RCC 7860 (cell line): ENCODE results near the gene MMAB.

Experiments
- DNase-seq: peaks from one replicate; pipeline ENCODE4 v3.0.0-alpha.2; 2015; ENCODE audit warnings: low spot score
- FAIRE-seq: peaks from 2 replicates; lab custom pipeline; 2012; peaks lifted over from hg19 to GRCh38; lab: Jason Lieb, UNC

The MMAB gene

DNA sequence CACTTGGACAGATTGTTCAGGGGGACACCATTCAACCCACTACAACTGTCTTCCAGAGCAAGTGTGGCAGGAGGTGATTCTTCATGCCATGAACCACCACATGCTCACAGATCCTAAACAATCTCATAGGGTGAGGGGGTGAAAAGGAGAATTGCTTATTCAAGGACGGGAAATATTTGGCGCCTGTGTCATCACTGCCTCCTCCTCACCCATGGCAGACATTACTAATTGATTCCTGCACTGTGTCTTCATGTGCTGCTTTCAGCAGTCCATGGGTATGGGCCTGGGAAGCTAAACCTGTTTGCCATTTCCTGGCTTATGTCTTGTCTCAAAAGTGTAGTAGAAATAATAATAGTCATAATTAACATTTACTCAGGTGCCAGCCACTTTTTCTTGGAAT, 31.3 kb downstream of the MMAB start:
- FAIRE-seq (no peak), DNase-seq (peak; percentile 63)

DNA sequence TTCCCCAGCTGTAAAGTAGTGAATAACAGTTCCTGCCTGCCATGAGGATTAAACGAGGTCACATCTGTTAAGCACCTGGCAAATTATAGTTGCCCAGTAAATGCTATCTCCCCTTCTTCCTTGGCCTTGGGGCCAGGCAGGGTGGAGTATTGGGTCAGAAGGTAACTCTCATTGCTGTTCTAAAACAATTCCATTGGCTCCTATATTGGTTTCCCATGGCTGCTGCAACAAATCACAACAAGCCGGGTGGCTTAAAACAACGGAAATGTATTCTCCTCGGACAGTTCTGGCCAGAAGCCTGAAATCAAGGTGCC, 31.9 kb downstream of the MMAB start:
- DNase-seq (no peak), FAIRE-seq (no peak)

DNA sequence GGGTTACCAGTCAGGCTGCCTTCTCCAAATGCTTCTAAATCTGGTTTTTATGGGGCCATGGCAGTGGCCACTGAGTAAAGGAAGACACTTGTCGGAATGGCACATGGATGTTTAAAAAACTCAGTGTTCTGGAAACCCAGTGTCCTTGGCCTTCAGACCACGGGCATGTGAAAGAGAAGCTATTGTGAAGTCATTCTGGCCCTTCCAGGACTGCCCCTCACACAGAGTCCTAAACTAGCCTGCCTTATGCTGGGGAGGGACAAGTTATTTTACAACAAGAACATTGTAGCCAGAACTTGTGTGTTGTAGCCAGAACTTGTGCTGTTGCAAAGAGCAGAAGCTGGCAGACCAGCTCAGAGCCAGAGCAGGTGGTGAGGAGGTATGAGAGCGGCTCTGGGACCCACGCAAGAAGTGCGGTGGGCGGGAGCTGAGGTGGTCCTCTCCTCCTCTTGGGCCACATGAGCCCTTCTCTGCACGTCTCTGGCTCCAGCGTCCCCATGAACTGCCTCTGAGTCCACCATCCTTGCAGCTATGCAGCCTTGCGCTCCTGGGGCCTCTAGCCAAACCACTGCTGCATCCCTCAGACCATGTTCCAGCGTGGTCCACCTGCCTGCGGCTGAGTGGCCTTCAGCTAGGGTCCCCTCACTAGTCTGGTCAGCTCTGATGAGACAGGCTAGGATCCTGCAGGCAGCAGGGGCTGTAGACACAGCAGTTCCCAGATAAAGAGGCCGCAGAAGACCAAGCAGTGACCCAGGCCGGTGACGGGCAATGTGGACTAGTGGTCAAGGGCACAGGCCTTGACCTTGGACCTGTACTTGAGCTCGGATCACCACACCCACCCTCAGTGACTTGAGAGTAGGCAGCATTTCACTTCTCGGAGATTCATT, 32.5 kb downstream of the MMAB start:
- no peak for FAIRE-seq
- DNase-seq = no peak

- peak; percentile 45 for FAIRE-seq
- peak; percentile 61 for DNase-seq
Observed at GRCh38 chr12:109539508-109539907, 33.8 kb downstream of the MMAB start.

- DNase-seq (no peak), FAIRE-seq (no peak)
Observed at GRCh38 chr12:109538191-109538863, 35.0 kb downstream of the MMAB start.

DNA sequence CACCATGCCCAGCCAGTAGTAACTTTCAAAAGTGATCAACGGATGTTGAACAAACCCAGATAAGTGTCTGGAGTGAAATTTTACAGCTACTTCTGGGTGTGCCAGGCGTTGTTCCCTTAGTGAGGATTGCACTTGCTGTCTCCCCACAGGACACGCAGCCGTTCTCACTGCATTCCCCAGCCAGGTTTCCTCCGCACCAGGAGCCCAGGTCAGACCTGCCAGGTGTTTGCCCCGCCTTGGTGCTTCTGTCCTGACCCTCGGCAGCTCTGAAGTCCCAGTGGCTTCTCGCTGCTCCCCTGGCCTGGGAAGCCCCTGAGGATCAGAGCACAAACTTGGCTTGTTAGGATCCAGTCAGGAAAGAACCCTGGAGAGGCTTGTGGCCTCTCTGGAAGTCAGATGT, 36.2 kb downstream of the MMAB start:
- DNase-seq (no peak), FAIRE-seq (no peak)

DNA sequence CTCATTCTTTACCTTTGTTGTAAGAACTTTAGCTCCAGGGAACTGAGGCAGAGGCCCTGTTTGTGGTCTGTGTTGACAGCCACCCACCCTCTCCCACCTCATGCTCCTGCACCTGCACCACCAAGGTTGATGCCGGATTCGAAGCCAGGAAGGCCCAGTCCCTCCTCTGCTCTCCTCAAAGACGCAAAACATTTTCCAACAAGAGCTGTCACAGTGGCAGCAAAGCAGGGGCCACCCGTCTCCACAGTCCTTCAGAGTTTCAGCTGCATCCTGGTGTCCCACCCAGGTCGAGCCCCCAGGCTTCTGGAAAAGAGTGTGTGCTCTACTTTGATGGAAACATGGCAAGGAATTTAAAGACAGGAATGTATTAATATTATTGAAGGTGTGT, 37.4 kb downstream of the MMAB start:
- no peak for DNase-seq
- no peak for FAIRE-seq

GRCh38 chr12:109535231-109535862, 38.0 kb downstream of the MMAB start:
- DNase-seq = no peak
- FAIRE-seq = no peak

- FAIRE-seq = no peak
- no peak for DNase-seq
Observed at GRCh38 chr12:109534456-109534855, 38.8 kb downstream of the MMAB start.

DNA sequence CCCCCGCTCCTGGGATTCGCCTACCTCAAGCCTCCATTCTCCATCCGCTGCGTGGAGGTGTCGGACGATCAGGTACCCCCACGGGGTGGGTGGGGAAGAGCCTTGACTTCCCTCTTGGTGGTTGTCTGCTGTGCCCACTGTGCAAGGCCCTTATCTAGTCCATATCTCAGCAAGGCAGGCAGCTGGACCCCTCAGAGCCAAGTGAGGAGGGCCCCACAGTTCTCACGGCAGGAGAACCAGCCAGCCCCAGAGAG, 39.9 kb downstream of the MMAB start:
- DNase-seq (no peak), FAIRE-seq (no peak)

- FAIRE-seq = no peak
Observed at GRCh38 chr12:109532721-109533486, 40.4 kb downstream of the MMAB start.

GRCh38 chr12:109531411-109531810, 41.9 kb downstream of the MMAB start:
- FAIRE-seq = no peak
- no peak for DNase-seq

More at GRCh38 chr12:109532721-109533486, 40.4 kb downstream of the MMAB start:
- DNase-seq = no peak

DNA sequence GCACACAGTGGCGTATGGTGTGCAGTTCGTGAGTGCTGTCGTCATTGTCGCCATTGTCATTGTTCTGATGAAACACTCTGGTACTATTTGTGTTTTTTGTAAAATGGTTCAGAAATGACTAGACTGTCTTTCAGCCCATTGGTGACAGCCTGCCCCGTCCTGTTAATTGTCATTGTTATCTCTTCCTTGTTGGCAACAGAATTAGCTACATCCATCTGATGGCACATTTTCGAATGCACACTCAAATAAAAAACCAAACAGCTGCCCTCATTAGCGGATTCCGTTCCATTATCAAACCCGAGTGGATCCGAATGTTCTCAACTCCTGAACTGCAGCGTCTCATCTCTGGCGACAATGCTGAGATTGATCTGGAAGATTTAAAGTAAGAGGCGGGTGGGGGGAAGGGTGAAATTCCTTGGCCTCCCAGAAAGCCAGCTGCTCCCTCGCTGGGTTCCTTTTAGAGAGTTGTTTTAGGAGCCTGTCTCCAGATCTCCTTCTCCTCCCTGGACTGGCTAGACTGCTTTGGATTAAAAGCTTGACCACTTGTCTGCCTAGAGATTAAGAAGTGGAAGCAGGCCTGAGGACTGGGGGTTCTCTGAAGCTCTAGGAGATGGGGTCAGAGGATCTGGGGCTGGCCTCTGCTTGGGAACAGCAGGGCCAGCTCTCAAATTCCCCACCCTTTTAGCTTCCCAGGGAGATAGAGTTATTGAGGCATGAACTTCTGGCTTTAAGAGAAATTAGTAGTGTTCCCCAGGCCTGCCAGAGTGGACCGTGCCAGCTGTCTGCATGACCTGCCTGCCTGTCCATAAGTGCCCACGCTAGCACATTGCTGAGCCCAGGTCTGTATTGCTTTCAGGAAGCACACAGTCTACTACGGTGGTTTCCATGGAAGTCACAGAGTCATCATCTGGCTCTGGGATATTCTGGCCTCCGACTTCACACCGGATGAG, 43.3 kb downstream of the MMAB start:
- FAIRE-seq (no peak), DNase-seq (no peak)

GRCh38 chr12:109527489-109528123, 45.7 kb downstream of the MMAB start:
- FAIRE-seq (no peak), DNase-seq (no peak)

- DNase-seq = no peak
- no peak for FAIRE-seq
Observed at GRCh38 chr12:109525279-109525585, 48.1 kb downstream of the MMAB start.

DNA sequence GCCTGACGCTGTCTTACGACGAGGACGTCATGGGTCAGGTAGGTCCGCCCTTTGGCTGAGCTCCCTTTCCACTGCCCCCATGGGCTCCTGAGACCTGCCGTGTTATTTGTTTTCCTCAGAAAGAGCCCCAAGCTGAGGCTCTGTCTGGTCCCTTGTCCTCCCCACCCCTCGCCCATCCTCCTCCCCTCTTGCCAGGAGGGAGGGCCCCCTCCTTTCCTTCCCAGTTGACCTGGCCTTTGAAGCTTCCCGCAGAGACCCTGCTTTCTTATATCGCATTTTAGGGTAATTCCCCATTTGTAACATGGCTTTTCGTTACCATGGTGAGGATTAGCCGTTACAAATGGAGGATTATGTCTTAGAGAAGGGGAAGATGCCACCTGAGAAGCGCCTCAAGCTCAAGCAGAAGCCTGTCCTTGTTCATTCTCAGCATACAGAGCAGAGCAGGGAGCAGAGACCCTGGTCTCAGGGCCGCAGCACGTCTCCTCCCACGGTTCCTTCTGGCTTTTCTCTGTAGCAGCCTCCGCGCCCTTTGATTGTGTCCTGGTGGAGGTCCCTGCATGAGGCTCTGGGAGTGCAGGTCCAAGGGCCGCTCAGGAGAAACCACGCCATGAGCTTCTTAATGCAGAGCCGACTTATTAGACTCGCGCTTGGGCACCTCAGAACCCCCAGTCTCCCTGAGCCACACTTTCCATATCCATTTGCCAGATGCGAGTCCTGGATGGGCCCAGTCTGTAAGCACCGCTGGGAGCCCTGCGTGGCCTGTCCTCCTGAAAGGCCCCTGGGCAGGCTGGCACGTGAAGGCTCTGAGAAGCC, 48.6 kb downstream of the MMAB start:
- FAIRE-seq (no peak), DNase-seq (no peak)

DNA sequence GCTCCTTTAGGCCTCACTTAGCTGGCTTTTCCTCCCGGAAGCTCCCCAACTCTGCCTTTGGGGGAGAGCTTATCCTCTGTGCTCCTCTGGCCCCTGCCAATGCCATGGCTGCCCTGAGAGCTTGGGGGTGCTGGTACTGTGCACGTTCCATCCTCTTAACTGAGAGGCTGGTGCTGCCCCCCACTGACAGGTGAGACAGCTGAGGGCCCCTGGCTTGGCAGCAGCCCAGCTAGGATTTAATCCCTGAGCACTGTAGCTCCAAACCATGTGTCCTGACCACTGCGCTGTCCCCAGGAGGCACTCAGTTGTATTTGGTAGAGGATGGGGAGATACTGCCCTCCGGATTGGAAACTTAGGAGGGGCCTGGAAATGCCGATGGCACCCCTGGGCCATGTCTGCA, 49.8 kb downstream of the MMAB start:
- DNase-seq (no peak), FAIRE-seq (no peak)

DNA sequence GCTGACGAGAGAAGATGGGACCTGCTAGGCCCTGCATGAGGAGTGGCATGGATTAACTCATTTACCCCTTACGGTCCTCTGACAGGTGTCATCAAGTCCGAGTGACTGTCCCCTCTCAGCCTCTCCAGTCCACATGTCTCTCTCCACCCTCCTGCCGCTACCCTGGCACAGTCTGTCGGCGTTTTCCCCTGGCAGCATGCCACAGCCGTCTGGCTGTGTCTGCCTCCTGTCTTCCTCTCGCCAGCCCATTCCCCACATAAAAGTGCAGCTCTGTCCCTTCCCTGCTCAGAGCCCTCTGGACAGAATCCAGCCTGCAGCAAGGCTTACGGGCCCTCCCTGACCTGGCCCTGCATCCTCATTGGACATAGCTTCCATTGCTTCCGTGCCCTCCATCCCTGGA, 50.2 kb downstream of the MMAB start:
- FAIRE-seq = no peak
- DNase-seq = no peak

DNA sequence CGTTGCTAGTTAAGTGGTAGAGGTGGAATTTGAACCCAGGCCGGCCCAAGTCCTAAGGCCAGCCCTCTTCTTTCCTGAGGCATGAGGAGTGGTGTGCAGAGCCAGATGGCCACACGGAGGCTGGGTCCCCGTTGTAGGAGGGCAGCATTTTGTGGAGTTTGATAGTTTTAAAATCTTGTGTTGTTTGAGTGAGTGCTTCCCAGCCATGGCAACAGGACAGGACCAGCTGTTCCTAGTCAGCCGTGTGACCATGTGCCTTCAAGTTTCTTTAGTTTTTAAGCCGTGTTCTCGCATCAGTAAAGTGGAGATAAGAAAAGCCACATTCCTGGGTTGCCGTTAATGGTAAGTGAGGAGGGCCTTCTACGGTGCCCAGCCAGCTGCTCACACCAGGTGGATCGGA, 51.5 kb downstream of the MMAB start:
- no peak for DNase-seq
- FAIRE-seq = no peak
